Smooth muscle cell of the umbilical artery (primary cell): Measurements from ENCODE around the gene CCDC87. TPM values are rescaled to one million over a fixed set of nuclear protein-coding genes. Genes with fewer than 3 reads are reported as not detected.

Source experiments
- total RNA-seq: library from RNA; depleted of rRNA; stranded (reverse); fragments of >200 nt; gene quantifications from 2 replicates; pipeline ENCODE4 v1.2.3, GENCODE V29; 2014

The CCDC87 gene, protein sequence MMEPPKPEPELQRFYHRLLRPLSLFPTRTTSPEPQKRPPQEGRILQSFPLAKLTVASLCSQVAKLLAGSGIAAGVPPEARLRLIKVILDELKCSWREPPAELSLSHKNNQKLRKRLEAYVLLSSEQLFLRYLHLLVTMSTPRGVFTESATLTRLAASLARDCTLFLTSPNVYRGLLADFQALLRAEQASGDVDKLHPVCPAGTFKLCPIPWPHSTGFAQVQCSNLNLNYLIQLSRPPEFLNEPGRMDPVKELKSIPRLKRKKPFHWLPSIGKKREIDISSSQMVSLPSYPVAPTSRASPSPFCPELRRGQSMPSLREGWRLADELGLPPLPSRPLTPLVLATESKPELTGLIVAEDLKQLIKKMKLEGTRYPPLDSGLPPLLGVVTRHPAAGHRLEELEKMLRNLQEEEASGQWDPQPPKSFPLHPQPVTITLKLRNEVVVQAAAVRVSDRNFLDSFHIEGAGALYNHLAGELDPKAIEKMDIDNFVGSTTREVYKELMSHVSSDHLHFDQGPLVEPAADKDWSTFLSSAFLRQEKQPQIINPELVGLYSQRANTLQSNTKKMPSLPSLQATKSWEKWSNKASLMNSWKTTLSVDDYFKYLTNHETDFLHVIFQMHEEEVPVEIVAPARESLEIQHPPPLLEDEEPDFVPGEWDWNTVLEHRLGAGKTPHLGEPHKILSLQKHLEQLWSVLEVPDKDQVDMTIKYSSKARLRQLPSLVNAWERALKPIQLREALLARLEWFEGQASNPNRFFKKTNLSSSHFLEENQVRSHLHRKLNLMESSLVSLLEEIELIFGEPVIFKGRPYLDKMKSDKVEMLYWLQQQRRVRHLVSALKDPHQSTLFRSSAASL
- total RNA-seq: 0.32 and 0.89 TPM in 2 replicates

DNA sequence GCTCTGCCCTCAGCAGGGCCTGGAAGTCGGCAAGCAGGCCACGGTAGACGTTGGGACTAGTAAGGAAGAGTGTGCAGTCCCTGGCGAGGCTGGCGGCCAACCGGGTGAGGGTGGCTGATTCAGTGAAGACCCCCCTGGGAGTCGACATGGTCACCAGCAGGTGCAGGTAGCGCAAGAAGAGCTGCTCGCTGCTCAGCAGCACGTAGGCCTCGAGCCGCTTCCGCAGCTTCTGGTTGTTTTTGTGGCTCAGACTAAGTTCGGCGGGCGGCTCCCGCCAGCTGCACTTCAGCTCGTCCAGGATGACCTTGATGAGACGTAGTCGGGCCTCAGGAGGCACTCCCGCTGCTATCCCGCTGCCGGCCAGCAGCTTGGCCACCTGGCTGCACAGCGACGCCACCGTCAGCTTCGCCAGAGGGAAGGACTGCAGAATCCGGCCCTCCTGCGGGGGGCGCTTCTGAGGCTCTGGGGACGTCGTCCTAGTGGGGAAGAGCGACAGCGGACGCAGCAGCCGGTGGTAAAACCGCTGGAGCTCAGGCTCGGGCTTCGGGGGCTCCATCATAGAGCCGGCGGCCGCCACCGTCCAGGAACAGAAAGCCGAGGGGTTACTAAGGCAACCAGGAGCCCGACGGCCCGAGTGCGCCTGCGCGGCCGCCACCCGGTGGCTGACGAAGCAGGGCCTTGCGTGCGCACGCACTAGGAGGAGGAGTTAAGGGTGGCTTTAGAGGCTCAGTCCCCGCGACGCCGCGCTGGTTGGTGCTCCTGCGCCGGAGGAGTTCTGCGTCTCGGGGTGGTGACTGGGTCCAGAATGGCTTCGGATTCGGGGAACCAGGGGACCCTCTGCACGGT, at the start of gene CCDC87, which contains the start of gene CCS:
Gene CCDC87 (minus strand): TSS at position 607 of the 846 bp plus-strand sequence. CDS start 48 bp downstream, at position 559.
Gene CCS (plus strand): TSS at position 729 of the 846 bp plus-strand sequence. CDS start 77 bp downstream, at position 806.

DNA sequence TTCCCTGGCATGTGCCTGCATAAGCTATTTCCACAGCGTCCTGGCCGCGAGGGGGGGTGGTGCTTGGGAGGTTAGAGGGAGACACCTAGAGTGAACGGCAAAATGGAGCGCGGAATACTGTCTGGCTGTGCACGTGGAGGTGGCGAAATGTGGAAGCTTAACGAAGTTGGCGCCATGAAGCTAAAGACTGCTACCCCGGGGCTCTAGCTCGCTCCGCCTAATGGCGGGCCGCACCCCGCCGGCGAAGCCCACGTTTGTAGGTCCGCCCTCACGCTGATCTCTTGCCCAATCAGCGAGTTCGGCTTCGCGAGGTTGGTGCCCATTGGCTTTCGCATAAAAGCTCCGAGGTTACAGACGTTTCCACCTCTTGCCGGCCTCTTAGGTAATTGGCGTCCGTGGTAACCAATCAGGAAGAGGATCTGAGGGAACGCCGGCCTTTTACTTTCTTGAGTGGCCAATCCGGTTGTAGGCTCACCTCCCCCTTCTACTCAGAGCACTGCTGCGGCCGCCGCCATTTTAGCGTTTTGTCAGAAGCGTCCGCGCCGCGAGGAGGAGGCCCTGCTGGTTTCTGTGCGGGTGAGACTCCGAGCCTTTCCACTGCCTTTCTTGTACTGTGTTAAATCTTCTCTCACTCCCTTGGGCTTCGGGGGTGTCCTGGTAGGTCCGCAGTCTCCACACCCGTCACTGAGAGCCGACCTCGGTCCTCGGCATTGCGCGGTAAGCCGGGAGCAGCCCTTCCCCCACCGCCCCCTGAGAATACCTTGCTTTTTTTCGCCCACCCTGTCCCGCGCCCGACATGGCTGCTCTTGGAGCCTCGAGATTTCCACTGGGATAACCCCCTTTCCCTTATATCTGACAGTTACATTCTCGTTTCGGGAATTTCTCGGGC, 45.6 kb upstream of the CCDC87 start, which contains the start of gene RBM4:
Gene RBM4 (plus strand): TSS at position 527 of the 889 bp plus-strand sequence. CDS start 1,009 bp downstream, outside the sequence.

DNA sequence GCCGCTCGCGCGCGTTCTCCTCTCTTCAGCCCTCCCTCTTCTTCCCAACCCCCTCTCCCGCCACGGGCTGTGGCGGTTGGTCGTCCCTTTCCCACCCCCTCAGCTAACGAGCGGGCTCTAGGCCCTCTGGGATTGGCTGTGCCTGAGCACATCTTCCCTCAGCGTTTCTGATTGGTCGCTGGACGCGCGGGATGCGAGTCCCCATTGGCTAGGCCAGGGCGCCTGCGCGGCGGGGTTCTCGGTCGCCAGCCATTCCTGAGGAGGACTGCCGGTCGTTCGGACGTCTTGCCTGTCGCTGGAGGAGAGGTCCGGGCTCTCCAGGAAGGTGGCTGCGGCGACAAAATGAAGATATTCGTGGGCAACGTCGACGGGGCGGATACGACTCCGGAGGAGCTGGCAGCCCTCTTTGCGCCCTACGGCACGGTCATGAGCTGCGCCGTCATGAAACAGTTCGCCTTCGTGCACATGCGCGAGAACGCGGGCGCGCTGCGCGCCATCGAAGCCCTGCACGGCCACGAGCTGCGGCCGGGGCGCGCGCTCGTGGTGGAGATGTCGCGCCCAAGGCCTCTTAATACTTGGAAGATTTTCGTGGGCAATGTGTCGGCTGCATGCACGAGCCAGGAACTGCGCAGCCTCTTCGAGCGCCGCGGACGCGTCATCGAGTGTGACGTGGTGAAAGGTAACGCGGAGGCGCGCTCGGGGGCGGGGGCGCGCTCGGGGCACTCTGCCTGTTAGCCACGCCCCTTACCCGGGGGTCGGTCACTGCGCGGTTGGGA, 23.7 kb upstream of the CCDC87 start, which contains the start of gene RBM14:
Gene RBM14 (plus strand): TSS at position 252 of the 776 bp plus-strand sequence. CDS start 91 bp downstream, at position 343.

DNA sequence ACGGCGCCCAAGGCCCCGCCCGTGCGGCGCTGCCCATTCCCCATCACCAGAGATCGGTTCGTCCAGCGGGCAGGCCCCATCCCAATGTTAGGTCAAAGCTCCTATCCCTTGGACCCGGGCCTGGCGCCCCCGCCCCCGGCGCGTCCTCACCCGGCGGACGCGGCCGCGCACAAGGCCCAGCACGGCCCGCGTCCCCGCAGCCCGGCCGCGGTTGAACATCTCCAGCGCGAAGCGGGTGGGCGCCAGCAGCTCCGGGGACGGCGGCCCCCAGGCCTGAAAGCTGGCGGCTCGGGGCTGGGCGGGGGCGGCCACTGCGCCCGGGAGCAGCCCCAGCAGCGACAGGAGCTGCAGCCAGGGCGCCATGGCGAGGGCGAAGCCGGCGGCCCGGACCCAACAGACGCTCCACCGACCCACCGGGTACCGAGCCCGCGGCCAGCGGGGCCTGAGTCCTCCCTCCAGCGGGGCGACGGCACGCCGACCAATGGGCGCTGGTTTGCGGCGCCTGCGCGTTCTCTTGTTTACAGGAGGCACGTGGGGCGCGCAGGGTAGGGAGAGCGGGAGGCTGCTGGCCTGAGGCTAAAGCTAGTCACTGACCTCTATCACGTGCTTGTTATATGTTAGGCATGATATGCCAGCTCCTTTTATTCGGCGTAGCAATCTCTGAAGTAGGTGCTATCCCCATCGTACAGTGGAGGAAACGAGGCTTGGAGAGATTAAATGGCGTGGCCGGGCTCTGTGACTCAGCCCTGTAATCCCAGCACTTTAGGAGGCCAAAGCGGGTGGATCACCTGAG, 24.5 kb downstream of the CCDC87 start, which contains the start of gene CTSF:
Gene CTSF (minus strand): TSS at position 483 of the 793 bp plus-strand sequence. CDS start 120 bp downstream, at position 363.

DNA sequence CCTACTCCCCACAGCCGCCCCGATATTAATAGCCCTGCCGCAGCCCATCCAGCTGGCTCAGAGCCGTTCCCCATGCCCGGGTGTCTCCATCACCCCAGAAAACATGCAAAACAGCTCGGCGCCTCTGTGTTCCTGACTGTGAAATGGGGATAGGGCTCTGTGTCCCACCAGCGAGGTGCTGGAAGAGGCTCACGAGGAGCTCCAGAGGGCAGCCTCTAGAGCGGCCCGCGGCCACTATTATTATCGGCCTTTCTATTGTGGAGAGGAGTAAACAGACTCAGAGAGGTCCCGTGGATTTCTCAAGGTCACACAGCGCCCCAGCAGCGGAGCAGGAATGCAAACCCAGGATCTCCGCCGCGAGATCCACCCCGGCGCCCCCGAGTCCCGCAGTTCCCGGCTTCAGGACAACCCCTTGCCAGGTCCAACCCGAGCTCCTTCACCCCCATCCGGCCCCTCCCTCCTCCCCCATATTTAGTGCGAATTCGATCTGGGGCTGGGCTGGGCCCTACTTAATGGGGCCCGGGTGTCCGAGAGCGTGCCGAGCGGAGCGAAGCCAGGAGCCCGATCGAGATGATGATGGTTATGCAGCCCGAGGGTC, 46.4 kb downstream of the CCDC87 start, which contains the start of gene ACTN3:
Gene ACTN3 (plus strand): TSS at position 536 of the 598 bp plus-strand sequence. CDS start 35 bp downstream, at position 571.

DNA sequence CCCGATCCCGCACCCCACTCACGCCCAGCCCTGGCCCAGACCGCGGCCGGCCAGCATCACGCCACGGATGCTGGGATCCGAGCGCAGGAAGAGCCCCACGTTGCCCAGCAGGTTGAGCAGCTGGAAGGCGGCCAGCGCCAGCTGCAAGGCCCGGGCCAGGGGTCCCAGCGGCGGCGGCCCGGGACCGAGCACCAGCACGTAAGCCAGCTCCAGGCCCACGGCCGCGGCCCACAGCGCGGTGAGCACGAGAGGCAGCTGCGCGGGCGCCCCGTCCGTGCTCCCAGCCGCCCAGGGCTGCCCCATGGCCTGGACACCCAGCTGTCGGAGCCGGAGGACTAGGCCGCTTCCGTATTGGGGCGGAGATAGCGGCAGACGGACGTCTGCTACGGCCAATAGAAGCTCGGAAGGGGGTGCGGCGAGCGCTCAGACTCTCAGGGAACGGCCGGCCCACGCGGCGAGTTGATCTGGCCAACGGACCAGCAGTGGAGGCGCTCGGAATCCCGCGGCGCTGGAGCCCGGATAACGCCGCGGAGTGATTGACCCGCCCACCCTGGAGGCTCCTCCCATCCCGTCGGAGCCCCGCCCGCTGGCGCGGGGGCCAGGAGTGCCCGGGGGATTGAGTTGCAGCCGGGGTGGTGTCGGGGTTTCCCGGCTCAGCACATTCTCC, 47.0 kb downstream of the CCDC87 start, which contains the start of gene ZDHHC24:
Gene ZDHHC24 (minus strand): TSS at position 348 of the 667 bp plus-strand sequence. CDS start 45 bp downstream, at position 303.

Other genes starting within 250 kb of the CCDC87 start
- gene BRMS1, start 248.0 kb downstream of the CCDC87 start, total RNA-seq: 35.9 and 38.6 TPM in 2 replicates
- 44.0 and 95.6 TPM in 2 replicates for gene B4GAT1, start 245.4 kb downstream of the CCDC87 start, total RNA-seq
- 0.30 and 0.97 TPM in 2 replicates for gene SLC29A2, start 221.3 kb downstream of the CCDC87 start, total RNA-seq
- gene NPAS4, start 172.0 kb downstream of the CCDC87 start, total RNA-seq: not detected in 2 replicates
- gene MRPL11, start 154.2 kb downstream of the CCDC87 start, total RNA-seq: 24.6 and 34.3 TPM in 2 replicates
- gene PELI3, start 126.2 kb downstream of the CCDC87 start, total RNA-seq: 8.6 and 13.4 TPM in 2 replicates
- gene DPP3, start 112.6 kb downstream of the CCDC87 start, total RNA-seq: 43.1 and 63.9 TPM in 2 replicates
- 34.4 and 38.2 TPM in 2 replicates for gene BBS1, start 82.4 kb downstream of the CCDC87 start, total RNA-seq
- gene ZDHHC24, start 47.0 kb downstream of the CCDC87 start, total RNA-seq: 15.7 and 16.1 TPM in 2 replicates
- gene ACTN3, start 46.2 kb downstream of the CCDC87 start, total RNA-seq: under 0.01 and 0.09 TPM in 2 replicates
- gene CTSF, start 24.5 kb downstream of the CCDC87 start, total RNA-seq: 13.8 and 27.0 TPM in 2 replicates
- 30.9 and 41.6 TPM in 2 replicates for gene CCS, start 122 bp upstream of the CCDC87 start, total RNA-seq
- gene RBM14, start 23.6 kb upstream of the CCDC87 start, total RNA-seq: 25.2 and 43.8 TPM in 2 replicates
- 92.7 and 93.8 TPM in 2 replicates for gene RBM4, start 45.6 kb upstream of the CCDC87 start, total RNA-seq
- 26.4 and 33.6 TPM in 2 replicates for gene RBM4B, start 84.8 kb upstream of the CCDC87 start, total RNA-seq
- 4.2 and 5.7 TPM in 2 replicates for gene SPTBN2, start 136.2 kb upstream of the CCDC87 start, total RNA-seq